ENCODE results near the gene SLC27A2. TPM values are rescaled to one million over a fixed set of nuclear protein-coding genes. Genes with fewer than 3 reads are reported as not detected.
"Not testable (repeated sequence)": the region's sequence is repeated elsewhere in the genome, so short reads cannot be mapped to it uniquely, and the experiment has no call there.

SLC27A2 gene
- total and polyA plus RNA-seq, 2 donors (not counting 1 experiment from before 2014, with no cell fraction given): 0.39 to 0.49 TPM

DNA sequence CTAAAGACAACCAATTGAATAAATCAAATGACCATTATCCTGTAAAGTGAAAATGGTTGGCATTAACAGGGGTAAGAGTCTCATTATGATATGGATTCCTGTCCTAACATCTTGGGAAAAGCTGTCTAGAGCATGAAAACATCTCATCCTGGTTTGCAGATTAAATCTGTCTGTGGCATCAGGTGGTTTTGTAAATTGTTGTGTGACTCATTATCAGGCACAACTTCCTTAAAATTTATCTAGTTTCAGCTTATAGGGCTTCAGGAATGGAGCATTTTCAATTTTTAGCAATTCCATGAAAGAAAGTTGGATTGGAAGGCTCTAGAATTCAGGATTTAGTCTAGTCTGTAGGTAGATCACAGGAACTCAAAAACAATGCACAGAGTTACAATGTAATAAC lies 31.1 kb upstream of the SLC27A2 start:
- no peaks in the 10 kb centered on the region for H3K27me3 Mint-ChIP-seq
- DNase-seq (no peak), ATAC-seq (ENCODE audit: low read depth) (no peak)
- ChIA-PET CTCF (interaction anchor here (0.8 kb wide), 1 partner anchor 1287 kb away, joined by 3 read pairs; no protein-coding TSS in a partner anchor), POLR2A (no interaction called here)
- no peak overlapping the region for H3K27ac ChIP-seq (ENCODE audit: low read length in 2 of 2)
- no peaks in the 10 kb centered on the region for H3K27me3 ChIP-seq (replicated peaks in 1 of 4; ENCODE audit: control extremely low read depth in 1 of 4, control insufficient read depth in 3 of 4, insufficient read depth in 4 of 4, low read length in 3 of 4)
- H3K4me1 ChIP-seq (ENCODE audit: control insufficient read depth in 2 of 2, insufficient read depth in 2 of 2, low read length in 2 of 2): no peaks in the 10 kb centered on the region
- no peak overlapping the region for H3K9ac ChIP-seq (ENCODE audit: low read length)
- peaks cover 0 to 7% (median 2%) of the 10 kb centered on the region in 3 donors for H3K9me3 ChIP-seq (ENCODE audit: control extremely low read depth in 1 of 3, control insufficient read depth in 2 of 3, insufficient read depth in 1 of 3, low read length in 2 of 3)
- H3K4me3 ChIP-seq (ENCODE audit: control extremely low read depth in 1 of 5, extremely low read depth in 1 of 5, insufficient read depth in 1 of 5, low read depth in 2 of 5, low read length in 4 of 5): no peak overlapping the region
- H2AFZ ChIP-seq (ENCODE audit: insufficient read depth, low read depth, low read length, poor library complexity, severe bottlenecking): no peak overlapping the region
- no peak overlapping the region for H3K4me3 Mint-ChIP-seq
- H4K20me1 ChIP-seq (ENCODE audit: control insufficient read depth, insufficient read depth, low read length, poor library complexity, severe bottlenecking): no peaks in the 10 kb centered on the region
- no peaks in the 10 kb centered on the region for H3K36me3 ChIP-seq (replicated peaks in 1 of 2; ENCODE audit: control extremely low read depth in 1 of 2, control insufficient read depth in 1 of 2, extremely low read depth in 1 of 2, insufficient read depth in 2 of 2, low read length in 1 of 2)
- H3K27ac Mint-ChIP-seq: no peak overlapping the region
- H3K4me2 ChIP-seq (replicated peaks; ENCODE audit: low read depth, low read length, poor library complexity, severe bottlenecking): no peak overlapping the region
- H3K79me2 ChIP-seq (ENCODE audit: control insufficient read depth, insufficient read depth, low read length): no peaks in the 10 kb centered on the region
- no peaks in the 10 kb centered on the region for H3K9me3 Mint-ChIP-seq (ENCODE audit: insufficient read depth)
- intact Hi-C loops (cut with micrococcal nuclease): no loop called here
- TF ChIP-seq CTCF (IDR thresholded peaks at IDR 0.05) (no peak), EZH2 (IDR thresholded peaks at IDR 0.05; ENCODE audit: borderline replicate concordance, insufficient read depth, low read depth, low read length, poor library complexity, severe bottlenecking) (no peak)
- no peaks in the 10 kb centered on the region for H3K4me1 Mint-ChIP-seq

DNA sequence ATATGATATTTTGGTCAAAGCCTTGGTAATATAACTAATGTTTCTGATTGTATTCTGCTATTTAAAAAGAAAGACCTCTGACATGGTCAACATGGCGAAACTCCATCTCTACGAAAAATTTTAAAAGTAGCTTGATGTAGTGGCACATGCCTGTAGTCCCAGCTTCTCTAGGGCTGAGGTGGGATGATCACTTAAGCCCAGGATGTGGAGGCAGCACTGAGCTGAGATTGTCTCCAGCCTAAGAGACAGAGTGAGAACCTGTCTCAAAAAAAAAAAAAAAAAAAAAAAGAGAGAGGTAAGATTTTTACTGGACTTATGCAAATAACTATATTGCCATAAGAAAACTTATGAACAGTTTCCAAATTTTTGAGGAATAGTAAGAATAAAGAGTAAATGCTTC lies 30.5 kb upstream of the SLC27A2 start:
- ATAC-seq (ENCODE audit: low read depth): no peak
- Histone ChIP-seq H3K79me2 (ENCODE audit: control insufficient read depth, insufficient read depth, low read length) (no peaks in the 10 kb centered on the region), H3K9me3 (ENCODE audit: control extremely low read depth in 1 of 3, control insufficient read depth in 2 of 3, insufficient read depth in 1 of 3, low read length in 2 of 3) (peaks cover 0 to 7% (median 2%) of the 10 kb centered on the region in 3 donors), H3K4me1 (ENCODE audit: control insufficient read depth in 2 of 2, insufficient read depth in 2 of 2, low read length in 2 of 2) (no peaks in the 10 kb centered on the region), H3K4me3 (ENCODE audit: control extremely low read depth in 1 of 5, extremely low read depth in 1 of 5, insufficient read depth in 1 of 5, low read depth in 2 of 5, low read length in 4 of 5) (no peak overlapping the region), H4K20me1 (ENCODE audit: control insufficient read depth, insufficient read depth, low read length, poor library complexity, severe bottlenecking) (no peaks in the 10 kb centered on the region), H3K9ac (ENCODE audit: low read length) (no peak overlapping the region), H2AFZ (ENCODE audit: insufficient read depth, low read depth, low read length, poor library complexity, severe bottlenecking) (no peak overlapping the region), H3K36me3 (replicated peaks in 1 of 2; ENCODE audit: control extremely low read depth in 1 of 2, control insufficient read depth in 1 of 2, extremely low read depth in 1 of 2, insufficient read depth in 2 of 2, low read length in 1 of 2) (no peaks in the 10 kb centered on the region), H3K4me2 (replicated peaks; ENCODE audit: low read depth, low read length, poor library complexity, severe bottlenecking) (no peak overlapping the region), H3K27ac (ENCODE audit: low read length in 2 of 2) (no peak overlapping the region), H3K27me3 (replicated peaks in 1 of 4; ENCODE audit: control extremely low read depth in 1 of 4, control insufficient read depth in 3 of 4, insufficient read depth in 4 of 4, low read length in 3 of 4) (no peaks in the 10 kb centered on the region)
- no peak for DNase-seq
- ChIA-PET POLR2A (no interaction called here), CTCF (interaction anchor here (0.8 kb wide), 1 partner anchor 1288 kb away, joined by 3 read pairs; no protein-coding TSS in a partner anchor)
- Mint-ChIP-seq H3K4me3 (no peak overlapping the region), H3K9me3 (ENCODE audit: insufficient read depth) (no peaks in the 10 kb centered on the region), H3K4me1 (no peaks in the 10 kb centered on the region), H3K27me3 (no peaks in the 10 kb centered on the region), H3K27ac (no peak overlapping the region)
- WGBS (ENCODE audit: insufficient coverage): 94% methylated on average over 2 of the region's 2 CpGs
- intact Hi-C loops (cut with micrococcal nuclease): no loop called here
- TF ChIP-seq EZH2 (IDR thresholded peaks at IDR 0.05; ENCODE audit: borderline replicate concordance, insufficient read depth, low read depth, low read length, poor library complexity, severe bottlenecking) (no peak), CTCF (IDR thresholded peaks at IDR 0.05) (no peak)

GRCh38 chr15:50158236-50158635 lies 23.8 kb upstream of the SLC27A2 start:
- H2AFZ ChIP-seq (ENCODE audit: insufficient read depth, low read depth, low read length, poor library complexity, severe bottlenecking); H3K36me3 ChIP-seq (replicated peaks in 1 of 2; ENCODE audit: control extremely low read depth in 1 of 2, control insufficient read depth in 1 of 2, extremely low read depth in 1 of 2, insufficient read depth in 2 of 2, low read length in 1 of 2); H3K27ac Mint-ChIP-seq; H4K20me1 ChIP-seq (ENCODE audit: control insufficient read depth, insufficient read depth, low read length, poor library complexity, severe bottlenecking); H3K27me3 Mint-ChIP-seq; H3K4me2 ChIP-seq (replicated peaks; ENCODE audit: low read depth, low read length, poor library complexity, severe bottlenecking); H3K9me3 Mint-ChIP-seq (ENCODE audit: insufficient read depth); intact Hi-C loops (cut with micrococcal nuclease); H3K27me3 ChIP-seq (replicated peaks in 1 of 4; ENCODE audit: control extremely low read depth in 1 of 4, control insufficient read depth in 3 of 4, insufficient read depth in 4 of 4, low read length in 3 of 4); CTCF ChIA-PET; H3K4me3 Mint-ChIP-seq; H3K79me2 ChIP-seq (ENCODE audit: control insufficient read depth, insufficient read depth, low read length); H3K4me1 Mint-ChIP-seq; H3K4me3 ChIP-seq (ENCODE audit: control extremely low read depth in 1 of 5, extremely low read depth in 1 of 5, insufficient read depth in 1 of 5, low read depth in 2 of 5, low read length in 4 of 5); H3K9me3 ChIP-seq (ENCODE audit: control extremely low read depth in 1 of 3, control insufficient read depth in 2 of 3, insufficient read depth in 1 of 3, low read length in 2 of 3); ATAC-seq (ENCODE audit: low read depth); H3K27ac ChIP-seq (ENCODE audit: low read length in 2 of 2); H3K9ac ChIP-seq (ENCODE audit: low read length); H3K4me1 ChIP-seq (ENCODE audit: control insufficient read depth in 2 of 2, insufficient read depth in 2 of 2, low read length in 2 of 2); DNase-seq; POLR2A ChIA-PET: not testable (repeated sequence)
- WGBS (ENCODE audit: insufficient coverage): 94% methylated on average over 16 of the region's 28 CpGs

Data from B cell (primary cell).